ENCODE results near the gene MYO5A.
"Not testable (repeated sequence)": the region's sequence is repeated elsewhere in the genome, so short reads cannot be mapped to it uniquely, and the experiment has no call there.

Gene MYO5A

DNA sequence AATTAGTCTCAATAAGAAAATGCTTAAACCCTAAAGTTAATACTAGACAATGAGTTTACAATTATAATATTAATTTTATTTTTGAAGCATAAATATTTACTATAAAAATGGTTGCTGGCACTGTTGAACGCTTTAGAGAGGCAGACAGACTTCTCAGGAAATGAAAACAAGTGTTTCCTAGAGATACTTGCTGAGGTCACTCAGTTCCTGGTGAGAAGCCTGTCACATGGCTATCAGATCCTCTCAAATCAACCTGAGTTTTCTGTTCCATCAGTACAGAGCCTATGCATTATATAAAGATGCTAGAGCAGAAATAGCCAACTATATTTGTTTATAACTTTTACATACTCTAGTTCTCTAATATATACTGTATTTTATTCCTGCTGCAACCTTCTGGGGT lies 109.2 kb downstream of the MYO5A start:
- DNase-seq (ENCODE audit: low read depth): no peak
- no peak for TF ChIP-seq CTCF (IDR thresholded peaks at IDR 0.05; ENCODE audit: insufficient read depth, low read depth, low read length, missing control alignments)
- H3K4me3 ChIP-seq (ENCODE audit: low read depth, low read length): no peak overlapping the region

- DNase-seq (ENCODE audit: low read depth): no peak
- no peak overlapping the region for H3K4me3 ChIP-seq (ENCODE audit: low read depth, low read length)
- no peak for TF ChIP-seq CTCF (IDR thresholded peaks at IDR 0.05; ENCODE audit: insufficient read depth, low read depth, low read length, missing control alignments)
Measured at GRCh38 chr15:52417957-52418356, 110.7 kb downstream of the MYO5A start.

DNA sequence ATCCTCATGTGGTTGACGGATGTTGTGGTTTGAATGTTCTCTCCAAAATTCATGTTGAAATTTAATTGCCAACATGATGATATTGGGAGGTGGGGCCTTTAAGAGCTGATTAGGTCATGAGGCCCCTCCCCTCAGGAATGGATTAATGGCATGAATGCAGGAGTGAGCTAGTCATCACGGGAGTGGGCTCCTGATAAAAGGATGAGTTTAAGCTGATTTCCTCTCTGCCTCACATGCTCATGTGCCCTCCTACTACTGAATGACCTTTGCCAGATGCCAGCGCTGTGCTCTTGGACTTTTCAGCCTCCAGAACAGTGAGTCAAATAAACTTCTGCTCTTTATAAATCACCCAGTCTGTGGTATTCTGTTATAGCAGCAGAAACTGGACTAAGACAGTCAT lies 111.2 kb downstream of the MYO5A start:
- no peak for DNase-seq (ENCODE audit: low read depth)
- TF ChIP-seq CTCF (IDR thresholded peaks at IDR 0.05; ENCODE audit: insufficient read depth, low read depth, low read length, missing control alignments): no peak
- no peak overlapping the region for H3K4me3 ChIP-seq (ENCODE audit: low read depth, low read length)

DNA sequence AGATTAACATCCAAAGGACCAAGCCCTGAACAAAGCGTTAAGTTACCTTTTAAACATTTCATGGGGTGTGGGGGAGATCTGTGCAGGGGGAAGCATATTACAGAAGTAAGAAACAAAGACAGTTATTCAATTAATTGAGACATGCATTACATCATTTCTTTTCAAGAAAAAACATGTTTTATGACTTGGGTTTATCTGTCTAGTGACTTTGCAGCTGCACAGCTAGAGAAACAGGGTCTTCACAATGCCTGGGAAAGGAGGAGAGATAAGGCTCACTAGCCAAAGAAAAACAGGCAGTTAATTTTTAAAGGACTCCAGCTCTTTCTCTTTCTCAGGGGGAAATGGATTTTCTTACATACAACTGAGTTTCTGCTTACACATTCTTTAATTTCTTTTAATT lies 112.1 kb downstream of the MYO5A start:
- not testable (repeated sequence) for H3K4me3 ChIP-seq (ENCODE audit: low read depth, low read length); DNase-seq (ENCODE audit: low read depth)

- no peak for DNase-seq (ENCODE audit: low read depth)
- H3K4me3 ChIP-seq (ENCODE audit: low read depth, low read length): no peak overlapping the region
- no peak for TF ChIP-seq CTCF (IDR thresholded peaks at IDR 0.05; ENCODE audit: insufficient read depth, low read depth, low read length, missing control alignments)
Measured at GRCh38 chr15:52415628-52416027, 113.1 kb downstream of the MYO5A start.

DNA sequence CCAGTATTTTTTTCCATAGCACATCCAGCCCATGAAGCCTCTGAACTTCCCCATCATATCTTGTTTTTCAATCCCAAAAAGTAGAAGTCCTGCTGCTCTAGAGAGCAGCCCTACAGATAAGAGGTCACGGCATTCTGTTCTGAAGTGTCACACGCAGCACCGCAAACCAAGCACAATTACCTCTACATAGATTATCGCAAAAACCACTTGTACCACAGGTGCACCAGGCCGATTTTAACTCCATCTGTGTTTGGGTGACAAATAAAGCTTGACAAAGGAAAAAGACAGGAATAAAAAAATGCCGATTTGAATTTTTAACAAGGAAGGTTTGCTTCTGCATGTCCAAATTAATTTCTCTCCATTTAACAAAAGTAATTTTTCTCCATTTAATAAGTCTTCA lies 113.7 kb downstream of the MYO5A start:
- no peak overlapping the region for H3K4me3 ChIP-seq (ENCODE audit: low read depth, low read length)
- no peak for DNase-seq (ENCODE audit: low read depth)
- no peak for TF ChIP-seq CTCF (IDR thresholded peaks at IDR 0.05; ENCODE audit: insufficient read depth, low read depth, low read length, missing control alignments)

DNA sequence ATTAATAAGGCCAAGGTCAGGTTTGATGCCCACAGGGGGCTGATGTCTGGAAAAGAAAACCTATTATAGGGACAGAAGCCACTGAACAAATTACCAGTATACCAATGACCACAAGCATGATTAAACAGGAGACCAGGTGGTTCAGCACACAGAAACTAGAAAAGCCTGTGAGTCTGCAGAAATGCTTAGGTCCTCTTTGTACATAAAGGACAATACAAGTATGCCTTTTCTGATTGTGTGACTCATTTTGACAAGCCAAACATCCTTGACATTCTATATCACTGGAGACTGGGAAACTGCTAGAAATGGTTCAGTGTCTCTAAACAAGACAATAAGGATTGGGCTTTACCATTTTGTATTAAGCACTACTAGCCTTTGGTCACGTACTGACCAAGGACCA lies 119.9 kb downstream of the MYO5A start:
- H3K4me3 ChIP-seq (ENCODE audit: low read depth, low read length): no peak overlapping the region
- TF ChIP-seq CTCF (IDR thresholded peaks at IDR 0.05; ENCODE audit: insufficient read depth, low read depth, low read length, missing control alignments): no peak
- peak; percentile 54 for DNase-seq (ENCODE audit: low read depth)

- no peak overlapping the region for H3K4me3 ChIP-seq (ENCODE audit: low read depth, low read length)
- TF ChIP-seq CTCF (IDR thresholded peaks at IDR 0.05; ENCODE audit: insufficient read depth, low read depth, low read length, missing control alignments): no peak
- DNase-seq (ENCODE audit: low read depth): no peak
Measured at GRCh38 chr15:52407374-52407773, 121.3 kb downstream of the MYO5A start.

Measured in GM12865 (cell line).